WTC11 (cell line): ENCODE data around the gene SARM1. TPM values are rescaled to one million over a fixed set of nuclear protein-coding genes. Genes with fewer than 3 reads are reported as not detected.

Experiments
- ATAC-seq: fragments of 200-7000 bp; cut with Tn5 transposase; 2 replicates; pipeline ENCODE4 v1.10.0; 2021; ENCODE audit warnings: mild to moderate bottlenecking, moderate library complexity
- CTCF ChIA-PET: fragments of 300-600 bp; sonication (Branson Sonifier 250); formaldehyde crosslinking; loops from one replicate; lab custom pipeline; 2021; ENCODE audit warnings: antibody characterized with exemption; lab: Charles Lee
- POLR2A ChIA-PET: fragments of 350-600 bp; sonication (Branson Sonifier 250); formaldehyde crosslinking; loops from one replicate; lab custom pipeline; 2021; ENCODE audit warnings: antibody characterized with exemption; lab: Charles Lee
- DNase-seq: peaks from one replicate; pipeline ENCODE4 v3.0.0; 2021; ENCODE audit warnings: low spot score
- H3K27ac Mint-ChIP-seq: 2 replicates; pipeline ENCODE4 v1.8.0; 2021; ENCODE audit warnings: mixed read lengths
- H3K27me3 Mint-ChIP-seq: 2 replicates; pipeline ENCODE4 v1.8.0; 2021; ENCODE audit warnings: low read depth, mild to moderate bottlenecking, moderate library complexity, mixed read lengths
- H3K36me3 Mint-ChIP-seq: 2 replicates; pipeline ENCODE4 v1.8.0; 2021; ENCODE audit warnings: mixed read lengths
- H3K4me1 Mint-ChIP-seq: 2 replicates; pipeline ENCODE4 v1.8.0; 2022; ENCODE audit warnings: mixed read lengths
- H3K4me3 Mint-ChIP-seq: 2 replicates; pipeline ENCODE4 v1.8.0; 2021; ENCODE audit warnings: mild to moderate bottlenecking, moderate library complexity, mixed read lengths
- H3K9me3 Mint-ChIP-seq: 2 replicates; pipeline ENCODE4 v1.8.0; 2021; ENCODE audit warnings: mixed read lengths
- CREB1 ChIP-seq: sonication (generic); formaldehyde crosslinking; IDR thresholded peaks from 2 replicates; pipeline ENCODE4 v1.8.0; 2023; ENCODE audit warnings: mild to moderate bottlenecking, missing genetic modification reagents
- FOXJ3 ChIP-seq: sonication (generic); formaldehyde crosslinking; IDR thresholded peaks from 2 replicates; pipeline ENCODE4 v1.9.0; 2021; ENCODE audit warnings: missing genetic modification reagents, mild to moderate bottlenecking, borderline replicate concordance
- FOXK1 ChIP-seq: sonication (generic); formaldehyde crosslinking; IDR thresholded peaks from 2 replicates; pipeline ENCODE4 v1.8.0; 2022; ENCODE audit warnings: mild to moderate bottlenecking, moderate library complexity, missing genetic modification reagents
- GRHL2 ChIP-seq: fragments of 250-450 bp; sonication (Bioruptor Pico); IDR thresholded peaks from 2 replicates; pipeline ENCODE4 v1.8.0; 2022; ENCODE audit warnings: mild to moderate bottlenecking, moderate library complexity; ENCODE audit not compliant: insufficient replicate concordance, severe bottlenecking
- NFE2L1 ChIP-seq: sonication (generic); formaldehyde crosslinking; IDR thresholded peaks from 2 replicates; pipeline ENCODE4 v1.8.1; 2023; ENCODE audit warnings: missing genetic modification reagents
- TCF7 ChIP-seq: sonication (generic); formaldehyde crosslinking; IDR thresholded peaks from 2 replicates; pipeline ENCODE4 v1.8.0; 2022; ENCODE audit warnings: mild to moderate bottlenecking, low read depth, missing genetic modification reagents, moderate library complexity
- ZNF671 ChIP-seq: fragments of 250-450 bp; sonication (Bioruptor Pico); IDR thresholded peaks from 2 replicates; pipeline ENCODE4 v1.8.0; 2021; ENCODE audit warnings: mild to moderate bottlenecking
- total RNA-seq: library from RNA; stranded (reverse); gene quantifications from 3 replicates; pipeline ENCODE4 v1.2.3, GENCODE V29; 2021
- TF ChIP-seq, protein P1 (sequence below): sonication (generic); formaldehyde crosslinking; IDR thresholded peaks from 2 replicates; pipeline ENCODE4 v1.8.1; 2023; ENCODE audit warnings: mild to moderate bottlenecking, missing genetic modification reagents
- TF ChIP-seq, protein P2 (sequence below): sonication (generic); formaldehyde crosslinking; IDR thresholded peaks from 2 replicates; pipeline ENCODE4 v1.8.1; 2023; ENCODE audit warnings: mild to moderate bottlenecking, missing genetic modification reagents, borderline replicate concordance
- TF ChIP-seq, protein P3 (sequence below): fragments of 250-450 bp; sonication (Bioruptor Pico); IDR thresholded peaks from 2 replicates; pipeline ENCODE4 v1.8.0; 2021; ENCODE audit warnings: mild to moderate bottlenecking
- TF ChIP-seq, protein P4 (sequence below): sonication (generic); formaldehyde crosslinking; IDR thresholded peaks from 2 replicates; pipeline ENCODE4 v1.8.0; 2022; ENCODE audit warnings: mild to moderate bottlenecking, missing genetic modification reagents
- TF ChIP-seq, protein P5 (sequence below): fragments of 250-450 bp; sonication (Bioruptor Pico); IDR thresholded peaks from 2 replicates; pipeline ENCODE4 v2.1.2; 2022; ENCODE audit warnings: mild to moderate bottlenecking, moderate library complexity
- TF ChIP-seq, protein P6 (sequence below): sonication (generic); formaldehyde crosslinking; IDR thresholded peaks from 2 replicates; pipeline ENCODE4 v1.8.0; 2022; ENCODE audit warnings: missing genetic modification reagents

Gene SARM1
- total RNA-seq, 1 experiment from 2014 or later, result 3.8 TPM

DNA sequence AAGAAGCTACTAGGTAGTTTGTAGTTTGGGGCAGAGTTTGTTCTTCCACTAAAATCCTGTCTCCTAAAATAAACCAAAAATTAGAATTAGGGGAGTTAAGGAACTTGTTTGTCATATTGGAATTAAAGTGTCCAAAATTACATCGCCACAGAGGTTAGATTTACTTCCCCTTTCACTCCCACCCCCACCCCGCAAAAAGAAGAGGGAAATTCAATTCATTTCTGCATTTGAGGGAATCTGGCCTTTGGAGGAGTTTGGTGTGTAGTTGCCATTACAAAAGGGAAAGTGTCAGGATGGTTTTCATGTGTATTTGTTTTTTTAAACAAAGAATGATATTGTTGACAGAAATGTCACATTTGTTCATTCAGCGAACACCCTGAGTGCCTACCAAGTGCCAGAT, 46.7 kb upstream of the SARM1 start (continued):
- TF ChIP-seq, protein P1, sequence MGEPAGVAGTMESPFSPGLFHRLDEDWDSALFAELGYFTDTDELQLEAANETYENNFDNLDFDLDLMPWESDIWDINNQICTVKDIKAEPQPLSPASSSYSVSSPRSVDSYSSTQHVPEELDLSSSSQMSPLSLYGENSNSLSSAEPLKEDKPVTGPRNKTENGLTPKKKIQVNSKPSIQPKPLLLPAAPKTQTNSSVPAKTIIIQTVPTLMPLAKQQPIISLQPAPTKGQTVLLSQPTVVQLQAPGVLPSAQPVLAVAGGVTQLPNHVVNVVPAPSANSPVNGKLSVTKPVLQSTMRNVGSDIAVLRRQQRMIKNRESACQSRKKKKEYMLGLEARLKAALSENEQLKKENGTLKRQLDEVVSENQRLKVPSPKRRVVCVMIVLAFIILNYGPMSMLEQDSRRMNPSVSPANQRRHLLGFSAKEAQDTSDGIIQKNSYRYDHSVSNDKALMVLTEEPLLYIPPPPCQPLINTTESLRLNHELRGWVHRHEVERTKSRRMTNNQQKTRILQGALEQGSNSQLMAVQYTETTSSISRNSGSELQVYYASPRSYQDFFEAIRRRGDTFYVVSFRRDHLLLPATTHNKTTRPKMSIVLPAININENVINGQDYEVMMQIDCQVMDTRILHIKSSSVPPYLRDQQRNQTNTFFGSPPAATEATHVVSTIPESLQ, result no peak
- TF ChIP-seq, protein P2, sequence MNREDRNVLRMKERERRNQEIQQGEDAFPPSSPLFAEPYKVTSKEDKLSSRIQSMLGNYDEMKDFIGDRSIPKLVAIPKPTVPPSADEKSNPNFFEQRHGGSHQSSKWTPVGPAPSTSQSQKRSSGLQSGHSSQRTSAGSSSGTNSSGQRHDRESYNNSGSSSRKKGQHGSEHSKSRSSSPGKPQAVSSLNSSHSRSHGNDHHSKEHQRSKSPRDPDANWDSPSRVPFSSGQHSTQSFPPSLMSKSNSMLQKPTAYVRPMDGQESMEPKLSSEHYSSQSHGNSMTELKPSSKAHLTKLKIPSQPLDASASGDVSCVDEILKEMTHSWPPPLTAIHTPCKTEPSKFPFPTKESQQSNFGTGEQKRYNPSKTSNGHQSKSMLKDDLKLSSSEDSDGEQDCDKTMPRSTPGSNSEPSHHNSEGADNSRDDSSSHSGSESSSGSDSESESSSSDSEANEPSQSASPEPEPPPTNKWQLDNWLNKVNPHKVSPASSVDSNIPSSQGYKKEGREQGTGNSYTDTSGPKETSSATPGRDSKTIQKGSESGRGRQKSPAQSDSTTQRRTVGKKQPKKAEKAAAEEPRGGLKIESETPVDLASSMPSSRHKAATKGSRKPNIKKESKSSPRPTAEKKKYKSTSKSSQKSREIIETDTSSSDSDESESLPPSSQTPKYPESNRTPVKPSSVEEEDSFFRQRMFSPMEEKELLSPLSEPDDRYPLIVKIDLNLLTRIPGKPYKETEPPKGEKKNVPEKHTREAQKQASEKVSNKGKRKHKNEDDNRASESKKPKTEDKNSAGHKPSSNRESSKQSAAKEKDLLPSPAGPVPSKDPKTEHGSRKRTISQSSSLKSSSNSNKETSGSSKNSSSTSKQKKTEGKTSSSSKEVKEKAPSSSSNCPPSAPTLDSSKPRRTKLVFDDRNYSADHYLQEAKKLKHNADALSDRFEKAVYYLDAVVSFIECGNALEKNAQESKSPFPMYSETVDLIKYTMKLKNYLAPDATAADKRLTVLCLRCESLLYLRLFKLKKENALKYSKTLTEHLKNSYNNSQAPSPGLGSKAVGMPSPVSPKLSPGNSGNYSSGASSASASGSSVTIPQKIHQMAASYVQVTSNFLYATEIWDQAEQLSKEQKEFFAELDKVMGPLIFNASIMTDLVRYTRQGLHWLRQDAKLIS, result no peak
- TF ChIP-seq, protein P3, sequence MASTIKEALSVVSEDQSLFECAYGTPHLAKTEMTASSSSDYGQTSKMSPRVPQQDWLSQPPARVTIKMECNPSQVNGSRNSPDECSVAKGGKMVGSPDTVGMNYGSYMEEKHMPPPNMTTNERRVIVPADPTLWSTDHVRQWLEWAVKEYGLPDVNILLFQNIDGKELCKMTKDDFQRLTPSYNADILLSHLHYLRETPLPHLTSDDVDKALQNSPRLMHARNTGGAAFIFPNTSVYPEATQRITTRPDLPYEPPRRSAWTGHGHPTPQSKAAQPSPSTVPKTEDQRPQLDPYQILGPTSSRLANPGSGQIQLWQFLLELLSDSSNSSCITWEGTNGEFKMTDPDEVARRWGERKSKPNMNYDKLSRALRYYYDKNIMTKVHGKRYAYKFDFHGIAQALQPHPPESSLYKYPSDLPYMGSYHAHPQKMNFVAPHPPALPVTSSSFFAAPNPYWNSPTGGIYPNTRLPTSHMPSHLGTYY (CRISPR knock-in tag), result no peak
- TF ChIP-seq, protein P4, sequence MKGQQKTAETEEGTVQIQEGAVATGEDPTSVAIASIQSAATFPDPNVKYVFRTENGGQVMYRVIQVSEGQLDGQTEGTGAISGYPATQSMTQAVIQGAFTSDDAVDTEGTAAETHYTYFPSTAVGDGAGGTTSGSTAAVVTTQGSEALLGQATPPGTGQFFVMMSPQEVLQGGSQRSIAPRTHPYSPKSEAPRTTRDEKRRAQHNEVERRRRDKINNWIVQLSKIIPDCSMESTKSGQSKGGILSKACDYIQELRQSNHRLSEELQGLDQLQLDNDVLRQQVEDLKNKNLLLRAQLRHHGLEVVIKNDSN, result no peak
- TF ChIP-seq ZNF671 (CRISPR knock-in tag), result no peak
- TF ChIP-seq, protein P5, sequence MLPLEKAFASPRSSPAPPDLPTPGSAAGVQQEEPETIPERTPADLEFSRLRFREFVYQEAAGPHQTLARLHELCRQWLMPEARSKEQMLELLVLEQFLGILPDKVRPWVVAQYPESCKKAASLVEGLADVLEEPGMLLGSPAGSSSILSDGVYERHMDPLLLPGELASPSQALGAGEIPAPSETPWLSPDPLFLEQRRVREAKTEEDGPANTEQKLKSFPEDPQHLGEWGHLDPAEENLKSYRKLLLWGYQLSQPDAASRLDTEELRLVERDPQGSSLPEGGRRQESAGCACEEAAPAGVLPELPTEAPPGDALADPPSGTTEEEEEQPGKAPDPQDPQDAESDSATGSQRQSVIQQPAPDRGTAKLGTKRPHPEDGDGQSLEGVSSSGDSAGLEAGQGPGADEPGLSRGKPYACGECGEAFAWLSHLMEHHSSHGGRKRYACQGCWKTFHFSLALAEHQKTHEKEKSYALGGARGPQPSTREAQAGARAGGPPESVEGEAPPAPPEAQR (CRISPR knock-in tag), result no peak

DNA sequence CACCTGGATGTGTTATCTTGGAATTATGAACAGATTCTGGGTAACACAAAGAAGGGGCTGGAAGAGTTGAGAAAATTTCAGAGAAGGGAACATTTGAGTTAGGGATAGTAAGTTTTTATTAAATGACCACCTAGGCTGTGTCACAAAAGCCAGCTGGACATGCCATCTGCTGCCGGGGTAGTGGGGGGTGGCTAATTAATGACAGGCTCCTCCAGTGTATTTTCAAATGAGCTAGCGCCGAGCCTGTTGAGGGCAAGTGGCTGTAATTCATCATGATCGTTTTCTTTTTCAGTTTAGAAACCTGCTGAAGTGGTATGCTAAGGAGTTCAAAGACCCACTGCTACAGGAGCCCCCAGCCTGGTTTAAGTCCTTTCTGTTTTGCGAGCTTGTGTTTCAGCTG, 46.3 kb upstream of the SARM1 start:
- ATAC-seq, result no peak
- peak overlapping the region; percentile 84 for H3K27ac Mint-ChIP-seq
- H3K27me3 Mint-ChIP-seq, result no peaks in the 10 kb centered on the region
- H3K9me3 Mint-ChIP-seq, result no peaks in the 10 kb centered on the region
- DNase-seq, result no peak
- no peak overlapping the region for H3K4me3 Mint-ChIP-seq
- ChIA-PET POLR2A (interaction anchor here (1.2 kb wide), 1 partner anchor 10 kb away, joined by 4 read pairs; the partner anchor contains the start of genes IFT20 and TNFAIP1), CTCF (interaction anchor here (1.3 kb wide), 1 partner anchor 10 kb away, joined by 4 read pairs; the partner anchor contains the start of genes IFT20 and TNFAIP1)
- peaks cover 47% of the 10 kb centered on the region for H3K36me3 Mint-ChIP-seq
- no peak for TF ChIP-seq NFE2L1
- no peak for TF ChIP-seq GRHL2 (CRISPR knock-in tag)
- no peak for TF ChIP-seq TCF7 (CRISPR knock-in tag)
- TF ChIP-seq, protein P1, result no peak
- TF ChIP-seq, all 79 proteins: peak for 0
- H3K4me1 Mint-ChIP-seq, result peaks cover 27% of the 10 kb centered on the region

DNA sequence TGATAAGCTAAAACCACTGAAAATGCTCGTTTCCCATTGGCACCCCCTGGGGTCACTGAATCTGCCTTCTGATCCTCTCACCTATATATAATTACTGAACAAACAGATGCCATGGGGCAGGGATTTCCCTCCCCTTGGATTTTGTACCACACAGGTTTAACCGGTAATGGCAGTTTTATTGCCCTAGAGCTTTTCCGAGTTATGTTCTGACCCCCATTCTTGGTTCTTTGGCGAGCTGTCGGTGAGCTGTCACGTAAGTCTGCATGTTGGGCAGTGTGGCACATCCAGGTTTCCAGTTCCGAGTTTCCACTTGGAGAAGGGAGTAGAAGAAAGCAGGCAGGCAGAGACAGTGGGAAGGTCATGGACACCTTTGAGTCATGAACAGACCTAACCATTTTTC, 45.4 kb upstream of the SARM1 start:
- no peak for DNase-seq
- TF ChIP-seq CREB1 (CRISPR knock-in tag) (no peak), FOXJ3 (CRISPR knock-in tag) (no peak), FOXK1 (no peak)
- TF ChIP-seq, protein P4, result no peak
- TF ChIP-seq, protein P6, sequence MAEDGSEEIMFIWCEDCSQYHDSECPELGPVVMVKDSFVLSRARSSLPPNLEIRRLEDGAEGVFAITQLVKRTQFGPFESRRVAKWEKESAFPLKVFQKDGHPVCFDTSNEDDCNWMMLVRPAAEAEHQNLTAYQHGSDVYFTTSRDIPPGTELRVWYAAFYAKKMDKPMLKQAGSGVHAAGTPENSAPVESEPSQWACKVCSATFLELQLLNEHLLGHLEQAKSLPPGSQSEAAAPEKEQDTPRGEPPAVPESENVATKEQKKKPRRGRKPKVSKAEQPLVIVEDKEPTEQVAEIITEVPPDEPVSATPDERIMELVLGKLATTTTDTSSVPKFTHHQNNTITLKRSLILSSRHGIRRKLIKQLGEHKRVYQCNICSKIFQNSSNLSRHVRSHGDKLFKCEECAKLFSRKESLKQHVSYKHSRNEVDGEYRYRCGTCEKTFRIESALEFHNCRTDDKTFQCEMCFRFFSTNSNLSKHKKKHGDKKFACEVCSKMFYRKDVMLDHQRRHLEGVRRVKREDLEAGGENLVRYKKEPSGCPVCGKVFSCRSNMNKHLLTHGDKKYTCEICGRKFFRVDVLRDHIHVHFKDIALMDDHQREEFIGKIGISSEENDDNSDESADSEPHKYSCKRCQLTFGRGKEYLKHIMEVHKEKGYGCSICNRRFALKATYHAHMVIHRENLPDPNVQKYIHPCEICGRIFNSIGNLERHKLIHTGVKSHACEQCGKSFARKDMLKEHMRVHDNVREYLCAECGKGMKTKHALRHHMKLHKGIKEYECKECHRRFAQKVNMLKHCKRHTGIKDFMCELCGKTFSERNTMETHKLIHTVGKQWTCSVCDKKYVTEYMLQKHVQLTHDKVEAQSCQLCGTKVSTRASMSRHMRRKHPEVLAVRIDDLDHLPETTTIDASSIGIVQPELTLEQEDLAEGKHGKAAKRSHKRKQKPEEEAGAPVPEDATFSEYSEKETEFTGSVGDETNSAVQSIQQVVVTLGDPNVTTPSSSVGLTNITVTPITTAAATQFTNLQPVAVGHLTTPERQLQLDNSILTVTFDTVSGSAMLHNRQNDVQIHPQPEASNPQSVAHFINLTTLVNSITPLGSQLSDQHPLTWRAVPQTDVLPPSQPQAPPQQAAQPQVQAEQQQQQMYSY (CRISPR knock-in tag), result no peak

More for the DNA sequence above, 45.4 kb upstream of the SARM1 start:
- no peak overlapping the region for H3K4me3 Mint-ChIP-seq
- peaks cover 18% of the 10 kb centered on the region for H3K4me1 Mint-ChIP-seq
- no peaks in the 10 kb centered on the region for H3K9me3 Mint-ChIP-seq
- H3K36me3 Mint-ChIP-seq, result peaks cover 39% of the 10 kb centered on the region
- no peaks in the 10 kb centered on the region for H3K27me3 Mint-ChIP-seq
- H3K27ac Mint-ChIP-seq, result no peak overlapping the region
- ChIA-PET POLR2A (interaction anchor here (1.2 kb wide), 1 partner anchor 9 kb away, joined by 4 read pairs; the partner anchor contains the start of genes IFT20 and TNFAIP1), CTCF (interaction anchor here (1.3 kb wide), 1 partner anchor 9 kb away, joined by 4 read pairs; the partner anchor contains the start of genes IFT20 and TNFAIP1)
- no peak for ATAC-seq
